Stimulated activated CD4-positive, alpha-beta T cell treated with anti-CD3 and anti-CD28 coated beads, Interleukin-2, amount 100 ng/mL, for 24 hours (primary cell): ENCODE data around the gene PROX2.

Experiments used
- DNase-seq, 2 donors: peaks; one replicate each; pipeline ENCODE4 v3.0.0-alpha.2; 2020

Gene PROX2

GRCh38 chr14:74875941-74876913 is at the start of gene PROX2:
PROX2 (minus strand) TSS chr14:74876145; CDS start chr14:74863834, 12,311 bp downstream.
- DNase-seq: peak in 1 of 2 donors; percentile 24

- no peak for DNase-seq
These were observed 48.1 kb upstream of the PROX2 start for GRCh38 chr14:74924061-74924460.

GRCh38 chr14:74922752-74923401 is 46.9 kb upstream of the PROX2 start, which contains the start of gene RPS6KL1:
RPS6KL1 (minus strand) TSS chr14:74923260; CDS start chr14:74921541, 1,719 bp downstream.
- DNase-seq: peak; percentile 74 to 81

GRCh38 chr14:74921987-74922751 is 46.2 kb upstream of the PROX2 start:
- no peak for DNase-seq

- DNase-seq: no peak
These were observed 45.2 kb upstream of the PROX2 start for GRCh38 chr14:74921053-74921620.

GRCh38 chr14:74920281-74920680 is 44.3 kb upstream of the PROX2 start:
- DNase-seq: no peak

- DNase-seq: no peak
These were observed 43.6 kb upstream of the PROX2 start for GRCh38 chr14:74919421-74920165.

GRCh38 chr14:74918380-74918779 is 42.4 kb upstream of the PROX2 start:
- DNase-seq: no peak

- no peak for DNase-seq
These were observed 41.7 kb upstream of the PROX2 start for GRCh38 chr14:74917646-74918081.

GRCh38 chr14:74917178-74917543 is 41.2 kb upstream of the PROX2 start:
- DNase-seq: no peak

GRCh38 chr14:74915826-74916225 is 39.9 kb upstream of the PROX2 start:
- DNase-seq: no peak

GRCh38 chr14:74915426-74915825 is 39.5 kb upstream of the PROX2 start:
- no peak for DNase-seq

GRCh38 chr14:74913986-74914573 is 38.1 kb upstream of the PROX2 start:
- DNase-seq: no peak

GRCh38 chr14:74913393-74913910 is 37.5 kb upstream of the PROX2 start:
- no peak for DNase-seq

GRCh38 chr14:74912801-74913200 is 36.9 kb upstream of the PROX2 start:
- DNase-seq: no peak

GRCh38 chr14:74912111-74912510 is 36.2 kb upstream of the PROX2 start:
- no peak for DNase-seq

GRCh38 chr14:74911704-74912103 is 35.8 kb upstream of the PROX2 start:
- DNase-seq: no peak

- DNase-seq: no peak
These were observed 35.3 kb upstream of the PROX2 start for GRCh38 chr14:74911221-74911620.

GRCh38 chr14:74910556-74910955 is 34.6 kb upstream of the PROX2 start:
- no peak for DNase-seq

GRCh38 chr14:74909911-74910310 is 34.0 kb upstream of the PROX2 start:
- no peak for DNase-seq

GRCh38 chr14:74909501-74909900 is 33.6 kb upstream of the PROX2 start:
- no peak for DNase-seq
